HUDEP-2 (cell line): ENCODE data around the gene RINL.
"Not testable (repeated sequence)": the region's sequence is repeated elsewhere in the genome, so short reads cannot be mapped to it uniquely, and the experiment has no call there.

ENCODE experiments used
- DNase-seq, 76 experiments: peaks; one replicate each; lab custom pipeline; 2025; ENCODE audit not compliant: unreplicated experiment in 76 of 76; lab: John Stamatoyannopoulos, UW

Gene RINL

GRCh38 chr19:38905620-38906019 is 27.5 kb upstream of the RINL start:
- no peak for DNase-seq

- no peak for DNase-seq
These were observed 26.8 kb upstream of the RINL start for GRCh38 chr19:38904581-38905539.

- DNase-seq = no peak
These were observed 23.6 kb upstream of the RINL start for GRCh38 chr19:38901683-38902082.

GRCh38 chr19:38900743-38901190 is 22.7 kb upstream of the RINL start:
- no peak for DNase-seq

GRCh38 chr19:38900202-38900629 is 22.1 kb upstream of the RINL start:
- DNase-seq = peak in 1 of 76 experiments; percentile 61

GRCh38 chr19:38899447-38900201 is 21.5 kb upstream of the RINL start, which contains the start of the genes NFKBIB and SIRT2:
NFKBIB (plus strand) TSS chr19:38899969; CDS start chr19:38900033, 64 bp downstream.
SIRT2 (minus strand) TSS chr19:38899618; CDS start chr19:38899521, 97 bp downstream.
- peak; percentile 89 to 100 (median 100) for DNase-seq

- no peak for DNase-seq
These were observed 20.8 kb upstream of the RINL start for GRCh38 chr19:38898788-38899446.

GRCh38 chr19:38894968-38895367 is 16.9 kb upstream of the RINL start:
- no peak for DNase-seq

GRCh38 chr19:38893341-38893771 is 15.3 kb upstream of the RINL start:
- no peak for DNase-seq

- DNase-seq = no peak
These were observed 14.8 kb upstream of the RINL start for GRCh38 chr19:38892841-38893240.

GRCh38 chr19:38891771-38892170 is 13.7 kb upstream of the RINL start:
- no peak for DNase-seq

GRCh38 chr19:38890686-38891085 is 12.6 kb upstream of the RINL start:
- DNase-seq = no peak

GRCh38 chr19:38889803-38890202 is 11.7 kb upstream of the RINL start:
- DNase-seq = no peak

- no peak for DNase-seq
These were observed 10.8 kb upstream of the RINL start for GRCh38 chr19:38888876-38889275.

- not testable (repeated sequence) for DNase-seq
These were observed 6.6 kb upstream of the RINL start for GRCh38 chr19:38884691-38885090.

- DNase-seq = no peak
These were observed 5.2 kb upstream of the RINL start for GRCh38 chr19:38883286-38883685.

GRCh38 chr19:38880882-38881609 is 3.0 kb upstream of the RINL start:
- no peak for DNase-seq

- DNase-seq = no peak
These were observed 2.2 kb upstream of the RINL start for GRCh38 chr19:38880076-38880881.

- no peak for DNase-seq
These were observed 1.3 kb upstream of the RINL start for GRCh38 chr19:38879400-38879751.
